ENCODE data around the gene TLE4.
"Not testable (repeated sequence)": the region's sequence is repeated elsewhere in the genome, so short reads cannot be mapped to it uniquely, and the experiment has no call there.

The TLE4 gene

GRCh38 chr9:79638806-79639205 is 67.0 kb downstream of the TLE4 start:
- DNase-seq: no peak

- no peak for DNase-seq
Observed at GRCh38 chr9:79639354-79639753, 67.6 kb downstream of the TLE4 start.

GRCh38 chr9:79640067-79640466 is 68.3 kb downstream of the TLE4 start:
- not testable (repeated sequence) for DNase-seq

- DNase-seq: no peak
Observed at GRCh38 chr9:79641070-79641469, 69.3 kb downstream of the TLE4 start.

GRCh38 chr9:79642671-79643070 is 70.9 kb downstream of the TLE4 start:
- no peak for DNase-seq

- no peak for DNase-seq
Observed at GRCh38 chr9:79644048-79644447, 72.3 kb downstream of the TLE4 start.

- no peak for DNase-seq
Observed at GRCh38 chr9:79644601-79645000, 72.8 kb downstream of the TLE4 start.

- DNase-seq: no peak
Observed at GRCh38 chr9:79645110-79645509, 73.3 kb downstream of the TLE4 start.

GRCh38 chr9:79646096-79646495 is 74.3 kb downstream of the TLE4 start:
- DNase-seq: no peak

- no peak for DNase-seq
Observed at GRCh38 chr9:79651251-79651795, 79.6 kb downstream of the TLE4 start.

- DNase-seq: no peak
Observed at GRCh38 chr9:79652598-79652997, 80.8 kb downstream of the TLE4 start.

GRCh38 chr9:79654591-79655382 is 83.0 kb downstream of the TLE4 start:
- DNase-seq: not testable (repeated sequence)

- no peak for DNase-seq
Observed at GRCh38 chr9:79655551-79655950, 83.8 kb downstream of the TLE4 start.

- DNase-seq: no peak
Observed at GRCh38 chr9:79656169-79656568, 84.4 kb downstream of the TLE4 start.

- DNase-seq: no peak
Observed at GRCh38 chr9:79657891-79658290, 86.1 kb downstream of the TLE4 start.

- no peak for DNase-seq
Observed at GRCh38 chr9:79658926-79659325, 87.2 kb downstream of the TLE4 start.

- DNase-seq: no peak
Observed at GRCh38 chr9:79660615-79661014, 88.8 kb downstream of the TLE4 start.

GRCh38 chr9:79661279-79661678 is 89.5 kb downstream of the TLE4 start:
- no peak for DNase-seq

GRCh38 chr9:79661886-79662536 is 90.2 kb downstream of the TLE4 start:
- no peak for DNase-seq

- DNase-seq: no peak
Observed at GRCh38 chr9:79662537-79662956, 90.8 kb downstream of the TLE4 start.

- DNase-seq: no peak
Observed at GRCh38 chr9:79663300-79663699, 91.5 kb downstream of the TLE4 start.

GRCh38 chr9:79663878-79664277 is 92.1 kb downstream of the TLE4 start:
- no peak for DNase-seq

- no peak for DNase-seq
Observed at GRCh38 chr9:79664375-79664831, 92.6 kb downstream of the TLE4 start.

- DNase-seq: no peak
Observed at GRCh38 chr9:79665369-79665768, 93.6 kb downstream of the TLE4 start.
